ENCODE measurements around the gene CLDN16.

Gene CLDN16

GRCh38 chr3:190352861-190353457 lies 35.0 kb upstream of the CLDN16 start:
- H3K4me3 ChIP-seq (ENCODE audit: low read length): no peak overlapping the region
- DNase-seq (ENCODE audit: low read depth): no peak
- no peak for TF ChIP-seq CTCF (conservative IDR thresholded peaks at IDR 0.05; ENCODE audit: low read depth, low read length)

DNA sequence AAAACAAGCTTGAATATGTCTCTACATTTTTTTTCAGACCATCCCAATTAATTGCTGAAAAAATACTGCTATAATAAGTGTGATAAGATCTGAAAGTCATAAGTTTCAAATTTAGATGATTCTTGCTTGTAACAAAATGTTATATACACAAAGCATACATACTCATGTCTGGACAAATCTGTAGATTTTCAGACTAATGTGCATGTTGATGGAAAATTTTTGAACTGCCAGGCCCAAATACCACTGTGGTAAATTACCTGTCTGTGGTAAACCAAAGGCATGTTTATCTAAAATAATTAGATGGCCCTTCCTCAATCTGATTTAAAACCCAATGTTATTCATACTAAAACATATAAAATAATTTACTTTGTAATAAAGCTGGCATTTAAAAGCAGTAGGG lies 31.7 kb upstream of the CLDN16 start:
- TF ChIP-seq CTCF (conservative IDR thresholded peaks at IDR 0.05; ENCODE audit: low read depth, low read length): no peak
- DNase-seq (ENCODE audit: low read depth): no peak
- no peak overlapping the region for H3K4me3 ChIP-seq (ENCODE audit: low read length)

- H3K4me3 ChIP-seq (ENCODE audit: low read length): no peak overlapping the region
- TF ChIP-seq CTCF (conservative IDR thresholded peaks at IDR 0.05; ENCODE audit: low read depth, low read length): no peak
Measured at GRCh38 chr3:190357468-190357867, 30.5 kb upstream of the CLDN16 start.

GRCh38 chr3:190359813-190360212 lies 28.1 kb upstream of the CLDN16 start:
- no peak overlapping the region for H3K4me3 ChIP-seq (ENCODE audit: low read length)
- no peak for DNase-seq (ENCODE audit: low read depth)
- TF ChIP-seq CTCF (conservative IDR thresholded peaks at IDR 0.05; ENCODE audit: low read depth, low read length): no peak

More at GRCh38 chr3:190357468-190357867, 30.5 kb upstream of the CLDN16 start:
- no peak for DNase-seq (ENCODE audit: low read depth)

GRCh38 chr3:190360228-190360627 lies 27.7 kb upstream of the CLDN16 start:
- H3K4me3 ChIP-seq (ENCODE audit: low read length): no peak overlapping the region
- no peak for TF ChIP-seq CTCF (conservative IDR thresholded peaks at IDR 0.05; ENCODE audit: low read depth, low read length)
- DNase-seq (ENCODE audit: low read depth): no peak

- DNase-seq (ENCODE audit: low read depth): no peak
- no peak overlapping the region for H3K4me3 ChIP-seq (ENCODE audit: low read length)
- TF ChIP-seq CTCF (conservative IDR thresholded peaks at IDR 0.05; ENCODE audit: low read depth, low read length): no peak
Measured at GRCh38 chr3:190361791-190362190, 26.2 kb upstream of the CLDN16 start.

GRCh38 chr3:190362258-190362657 lies 25.7 kb upstream of the CLDN16 start:
- no peak for TF ChIP-seq CTCF (conservative IDR thresholded peaks at IDR 0.05; ENCODE audit: low read depth, low read length)
- no peak for DNase-seq (ENCODE audit: low read depth)
- no peak overlapping the region for H3K4me3 ChIP-seq (ENCODE audit: low read length)
